DMS153 (cell line): Measurements from ENCODE around the gene TAS2R38.

Experiments used
- DNase-seq: peaks from one replicate; lab custom pipeline; 2025; lab: John Stamatoyannopoulos, UW

The TAS2R38 gene

DNA sequence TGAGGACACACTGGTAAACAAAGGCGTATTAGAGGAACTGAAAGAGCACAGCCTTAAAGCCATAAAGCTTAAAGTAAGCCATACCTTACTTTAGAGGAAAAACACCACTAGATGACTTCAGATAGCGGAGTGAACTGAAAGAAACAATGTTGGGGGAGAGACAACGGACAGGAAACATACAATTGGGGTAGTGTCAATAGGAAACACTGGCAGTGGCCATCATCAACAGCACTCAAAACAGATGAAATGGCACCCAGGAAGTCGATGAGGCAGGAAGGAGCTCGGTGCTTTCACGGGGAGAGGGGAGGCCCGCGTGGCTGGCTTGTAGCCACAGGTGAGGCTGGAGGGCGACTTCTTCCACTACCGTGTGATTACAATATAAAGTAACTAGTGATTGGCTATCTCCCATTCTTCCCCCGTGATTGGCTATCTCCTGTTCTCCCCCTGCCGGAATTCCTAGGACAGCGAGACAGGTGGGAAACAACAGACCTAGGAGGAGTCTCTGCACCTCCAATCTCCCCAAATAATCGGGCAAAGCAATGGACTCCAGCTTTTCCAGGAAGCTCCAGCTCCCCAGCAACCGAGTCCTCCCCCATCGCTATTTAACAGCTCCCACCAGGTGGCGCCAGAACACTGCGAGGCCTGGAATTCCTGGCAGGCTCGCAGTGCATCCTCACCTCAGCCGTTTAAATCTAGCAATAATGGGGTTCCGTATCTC, 2.4 kb upstream of the TAS2R38 start:
- DNase-seq, result peak; percentile 23

DNA sequence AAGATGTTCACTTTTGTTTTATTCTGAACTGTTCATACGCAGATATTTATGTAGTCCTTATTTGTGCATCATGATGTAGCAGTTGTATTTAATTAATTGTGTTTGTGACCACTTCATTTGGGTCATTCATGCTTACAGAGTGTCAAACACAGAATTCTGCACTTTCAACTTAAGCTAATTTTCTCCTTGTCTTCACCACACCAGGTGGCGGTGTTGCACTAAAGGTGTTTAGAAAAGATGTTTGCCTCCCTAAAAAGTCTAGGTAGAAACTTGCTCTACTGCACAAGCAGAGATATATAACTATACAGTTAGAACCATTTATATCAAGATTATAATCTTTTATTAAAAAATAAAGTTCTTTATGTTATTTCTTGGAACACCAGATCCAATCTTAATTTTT, 1.3 kb upstream of the TAS2R38 start:
- peak; percentile 9 for DNase-seq

DNA sequence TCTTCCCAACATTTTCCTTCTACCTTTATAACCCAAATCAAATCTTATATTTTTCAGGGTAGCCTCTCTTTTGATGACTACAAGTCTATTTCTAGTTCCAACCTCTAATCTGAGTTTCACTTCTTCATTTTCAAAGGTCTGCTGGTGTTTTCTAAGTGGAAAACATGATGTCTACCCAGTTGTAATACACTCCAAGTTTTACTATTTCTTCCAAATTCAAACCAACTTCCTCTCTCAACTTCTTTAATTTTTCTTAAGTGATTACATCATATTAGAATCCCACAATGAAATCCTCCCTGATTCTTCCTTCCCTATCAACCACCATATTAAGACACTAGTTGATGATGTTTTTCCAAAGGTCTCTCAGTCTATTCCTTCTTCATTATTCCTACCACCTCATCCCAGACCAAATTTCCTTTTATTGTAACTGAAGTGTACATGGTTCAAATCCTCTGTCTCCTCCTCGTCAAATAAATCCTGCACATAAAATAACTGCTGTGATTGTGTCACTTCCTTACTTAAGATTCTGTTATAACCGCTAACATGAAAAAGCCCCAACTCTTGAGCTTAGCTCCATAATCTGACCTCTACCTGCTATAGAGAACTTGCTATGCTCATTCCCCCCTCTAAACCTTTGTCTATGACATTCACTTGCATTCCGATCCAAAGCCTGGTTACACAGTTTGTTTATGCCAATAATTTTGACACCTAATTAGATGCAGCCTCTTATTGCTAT, 12.7 kb downstream of the TAS2R38 start:
- DNase-seq, result no peak

DNA sequence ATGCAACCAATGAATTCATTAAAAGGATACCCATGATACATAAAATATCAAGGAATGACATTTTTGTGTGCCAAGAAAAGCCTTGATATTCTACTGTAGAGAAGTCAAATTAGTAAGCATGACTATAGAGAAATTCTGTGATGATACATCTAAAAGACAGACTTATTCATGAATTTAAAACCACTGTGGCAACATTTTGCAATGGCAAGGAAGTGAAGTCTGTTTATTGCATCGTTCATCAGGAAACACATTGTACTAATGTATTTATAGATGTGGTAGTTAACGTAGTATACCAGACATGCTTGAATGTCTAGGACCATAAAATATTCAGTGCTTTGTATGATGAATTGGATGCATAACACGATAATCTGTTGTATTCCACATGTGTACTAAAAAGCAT, 17.5 kb downstream of the TAS2R38 start:
- DNase-seq, result no peak

DNA sequence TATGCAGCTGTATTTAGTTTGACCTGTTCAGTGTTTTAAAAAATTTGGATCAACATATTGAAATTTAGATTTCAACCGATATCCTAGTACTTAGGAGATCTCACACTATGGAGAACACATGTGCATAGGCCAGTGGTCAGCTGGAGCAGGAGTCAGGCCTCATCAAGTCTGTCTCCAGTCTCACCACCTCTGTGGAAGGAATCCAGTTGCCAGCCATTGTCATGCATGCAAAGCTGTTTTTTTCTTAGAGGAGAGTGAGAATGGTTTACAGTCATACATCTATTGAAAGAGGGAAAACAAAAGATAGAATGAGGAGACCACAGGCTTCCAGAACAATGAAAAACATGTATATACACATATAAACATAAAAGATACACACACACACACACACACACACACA, 19.2 kb downstream of the TAS2R38 start:
- DNase-seq, result no peak

DNA sequence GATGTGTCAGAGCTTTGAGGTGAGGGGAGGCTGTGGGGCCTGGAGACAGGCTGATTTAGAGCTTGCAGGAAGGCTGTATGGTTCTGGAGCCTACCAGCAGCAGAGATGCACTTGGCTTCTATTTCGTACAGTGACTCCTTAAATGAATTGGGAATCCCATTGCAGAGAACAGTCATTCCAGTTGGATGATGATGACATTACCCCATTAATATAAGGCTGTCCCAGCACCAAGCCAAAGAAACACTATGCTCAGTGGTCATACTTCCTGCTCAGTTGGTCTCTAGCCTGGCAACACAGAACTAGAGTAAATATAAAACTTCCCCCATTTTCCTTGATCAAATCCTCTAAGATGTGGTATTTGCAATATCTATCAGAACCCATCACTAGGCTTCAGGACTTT, 21.1 kb downstream of the TAS2R38 start:
- no peak for DNase-seq

GRCh38 chr7:141950806-141951205, 22.8 kb downstream of the TAS2R38 start:
- no peak for DNase-seq

DNA sequence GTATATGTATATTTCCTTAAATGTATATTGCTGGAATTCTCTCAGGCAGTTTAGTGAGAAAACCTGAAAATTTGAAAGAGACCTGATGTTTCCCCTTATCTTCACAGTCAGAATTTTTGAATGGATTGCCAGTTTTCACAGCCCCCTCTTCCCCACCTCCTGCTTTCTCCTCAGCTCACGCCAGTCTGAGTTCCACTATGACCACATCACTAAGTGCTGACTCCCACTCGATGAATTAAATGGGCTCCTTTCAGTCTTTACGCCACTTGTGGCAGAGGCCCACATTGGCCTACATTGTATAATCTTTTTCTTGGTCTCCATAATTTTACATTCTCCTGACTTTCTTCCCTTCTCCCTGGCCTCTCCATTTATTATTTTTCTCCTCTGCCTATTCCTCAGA, 23.7 kb downstream of the TAS2R38 start:
- no peak for DNase-seq

GRCh38 chr7:141949451-141949850, 24.1 kb downstream of the TAS2R38 start:
- no peak for DNase-seq

- no peak for DNase-seq
These were observed 24.6 kb downstream of the TAS2R38 start for GRCh38 chr7:141949021-141949420.

DNA sequence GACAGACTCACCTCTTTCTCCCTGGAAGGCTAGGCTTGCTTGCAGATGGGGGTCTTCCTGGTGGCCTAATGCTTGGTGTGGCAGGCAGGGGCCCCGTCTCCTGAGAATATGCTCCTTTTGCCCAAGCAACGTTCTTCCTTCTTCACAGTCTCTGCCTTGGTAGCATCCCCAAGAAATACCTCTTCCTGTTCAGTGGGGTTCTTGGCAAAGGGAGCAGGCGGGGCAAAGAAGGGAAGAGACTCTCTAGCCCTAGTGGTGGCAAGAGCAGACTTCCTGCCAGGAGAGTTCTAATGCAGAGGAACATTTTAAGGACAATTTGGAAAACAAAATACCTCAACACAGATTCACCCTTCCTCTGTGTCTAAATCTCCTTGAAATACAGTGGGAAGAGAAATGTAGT, 26.8 kb downstream of the TAS2R38 start, which contains the start of gene CLEC5A:
TSS of gene CLEC5A (minus strand) at position 179 of the 400 bp plus-strand sequence. CDS start 682 bp downstream, outside the sequence.
- no peak for DNase-seq

GRCh38 chr7:141945356-141945755, 28.2 kb downstream of the TAS2R38 start:
- no peak for DNase-seq

DNA sequence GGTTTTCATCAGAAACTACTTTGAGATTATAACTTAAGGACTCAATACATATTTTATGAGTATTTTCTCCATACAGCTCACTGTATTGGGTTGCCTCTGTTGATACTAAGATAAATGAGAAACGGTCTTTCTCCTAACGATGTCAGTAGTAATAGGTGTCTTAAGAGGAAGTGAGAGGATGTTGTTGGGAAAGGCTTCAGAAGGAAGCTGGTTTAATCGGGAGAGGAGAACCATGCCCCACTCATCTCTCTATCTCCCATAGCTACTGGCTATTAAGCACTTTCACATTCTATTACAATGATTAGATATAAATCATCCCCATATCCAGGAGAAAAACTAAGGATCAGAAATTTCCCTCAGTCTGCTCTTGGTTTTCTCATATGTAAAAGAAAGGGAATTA, 28.8 kb downstream of the TAS2R38 start:
- no peak for DNase-seq

DNA sequence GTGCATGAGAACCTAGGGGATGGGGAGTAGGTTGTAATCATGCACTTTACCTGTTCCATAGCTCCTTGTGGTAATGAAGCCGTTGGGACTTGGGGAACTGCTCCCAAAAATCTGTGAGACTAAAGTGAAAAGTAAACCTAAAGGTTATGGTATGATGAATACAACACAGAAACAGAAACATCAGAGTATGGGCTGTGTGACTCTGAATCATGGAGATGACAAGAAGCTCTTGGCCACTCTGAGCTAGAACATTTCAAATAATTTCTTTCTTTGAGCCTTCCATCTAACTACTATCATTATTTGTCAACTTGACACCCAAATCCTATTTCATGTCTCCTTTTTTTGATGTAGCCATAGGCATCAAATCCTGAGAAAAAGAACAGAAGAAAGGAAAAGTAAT, 29.7 kb downstream of the TAS2R38 start:
- DNase-seq, result no peak

- no peak for DNase-seq
These were observed 32.5 kb downstream of the TAS2R38 start for GRCh38 chr7:141941075-141941474.

DNA sequence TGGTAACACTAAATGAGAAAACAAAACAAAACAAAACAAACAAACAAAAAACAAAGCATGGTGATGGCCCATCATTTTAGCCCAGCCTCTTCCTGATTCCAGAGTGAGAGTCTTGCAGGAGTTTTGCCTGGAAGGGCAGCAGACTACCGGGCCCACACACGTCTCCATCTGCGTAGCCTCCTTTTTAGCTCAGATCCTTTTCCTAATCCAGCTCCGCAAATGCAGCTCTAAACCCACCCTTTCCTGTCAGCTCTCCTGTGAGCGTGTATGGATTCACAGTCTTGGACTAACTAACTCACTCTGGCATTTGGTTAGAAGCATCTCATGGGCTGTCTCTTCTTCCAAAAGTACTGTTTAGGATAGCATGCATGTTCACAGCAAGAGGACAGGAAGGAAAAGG, 43.4 kb downstream of the TAS2R38 start:
- no peak for DNase-seq

DNA sequence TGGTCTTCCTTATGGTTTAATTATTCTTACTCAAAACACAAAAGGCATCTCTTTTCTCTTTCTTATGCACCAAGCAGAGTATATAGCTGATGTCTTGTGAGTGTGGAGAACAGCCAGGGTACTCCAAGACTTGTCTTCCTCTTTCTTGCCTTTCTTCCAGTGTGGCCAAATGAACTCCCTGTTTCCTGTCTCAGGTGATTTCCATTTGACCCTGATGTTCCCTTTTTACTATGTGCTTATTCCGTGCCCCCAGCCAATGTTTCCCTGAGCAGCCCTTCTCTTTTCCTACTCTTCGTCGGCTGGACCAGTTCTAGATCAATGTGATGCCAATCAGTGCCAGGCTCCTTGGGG, 44.8 kb downstream of the TAS2R38 start:
- DNase-seq, result no peak

- no peak for DNase-seq
These were observed 45.3 kb downstream of the TAS2R38 start for GRCh38 chr7:141928146-141928844.
